GM23248 (cell line): ENCODE results near the gene IPO8. TPM values are rescaled to one million over a fixed set of nuclear protein-coding genes. Genes with fewer than 3 reads are reported as not detected.

ENCODE experiments used
- DNase-seq: peaks from one replicate; pipeline ENCODE4 v3.0.0-alpha.2; 2015
- H2AFZ ChIP-seq: fragments of 200-600 bp; sonication (generic); 2 replicates; pipeline ENCODE4 v1.6.1; 2016; ENCODE audit warnings: antibody characterized with exemption
- H3F3A ChIP-seq: fragments of 200-600 bp; sonication (generic); 2 replicates; pipeline ENCODE4 v1.6.1; 2016; ENCODE audit warnings: mild to moderate bottlenecking, antibody characterized with exemption, mixed run types; ENCODE audit not compliant: insufficient read depth
- H3K27ac ChIP-seq: fragments of 200-600 bp; sonication (generic); 2 replicates; pipeline ENCODE4 v1.5.1; 2016; ENCODE audit warnings: mild to moderate bottlenecking
- H3K27me3 ChIP-seq: fragments of 200-600 bp; sonication (generic); replicated peaks from 2 replicates; pipeline ENCODE4 v1.6.1; 2016; ENCODE audit warnings: mild to moderate bottlenecking; ENCODE audit not compliant: insufficient read depth
- H3K36me3 ChIP-seq: fragments of 200-600 bp; sonication (generic); 2 replicates; pipeline ENCODE4 v1.6.1; 2016; ENCODE audit warnings: low read depth, mild to moderate bottlenecking
- H3K4me1 ChIP-seq: fragments of 200-600 bp; sonication (generic); 2 replicates; pipeline ENCODE4 v1.6.1; 2016; ENCODE audit warnings: mild to moderate bottlenecking; ENCODE audit not compliant: insufficient read depth
- H3K4me2 ChIP-seq: fragments of 200-600 bp; sonication (generic); one replicate; pipeline ENCODE4 v1.6.1; 2016; ENCODE audit warnings: mild to moderate bottlenecking; ENCODE audit not compliant: unreplicated experiment
- H3K4me3 ChIP-seq: fragments of 200-600 bp; sonication (generic); 2 replicates; pipeline ENCODE4 v1.5.1; 2016; ENCODE audit warnings: mild to moderate bottlenecking
- H3K79me2 ChIP-seq: fragments of 200-600 bp; sonication (generic); 2 replicates; pipeline ENCODE4 v1.6.1; 2016; ENCODE audit warnings: mild to moderate bottlenecking; ENCODE audit not compliant: insufficient read depth
- H3K9ac ChIP-seq: fragments of 200-600 bp; sonication (generic); 2 replicates; pipeline ENCODE4 v1.6.1; 2016; ENCODE audit warnings: mild to moderate bottlenecking
- H3K9me2 ChIP-seq: fragments of 200-600 bp; sonication (generic); 2 replicates; pipeline ENCODE4 v1.6.1; 2016; ENCODE audit warnings: mixed run types, mild to moderate bottlenecking, moderate library complexity; ENCODE audit not compliant: insufficient read depth
- H3K9me3 ChIP-seq: fragments of 200-600 bp; sonication (generic); one replicate; pipeline ENCODE4 v1.6.1; 2017; ENCODE audit warnings: low read depth
- H4K20me1 ChIP-seq: fragments of 200-600 bp; sonication (generic); 2 replicates; pipeline ENCODE4 v1.6.0; 2016; ENCODE audit not compliant: insufficient read depth
- EZH2 ChIP-seq: fragments of 200-600 bp; sonication (generic); IDR thresholded peaks from 2 replicates; pipeline ENCODE4 v1.6.1; 2018; ENCODE audit warnings: antibody characterized with exemption, mild to moderate bottlenecking; ENCODE audit not compliant: insufficient read depth, poor library complexity, severe bottlenecking
- EZH2phosphoT487 ChIP-seq: fragments of 200-600 bp; sonication (generic); IDR thresholded peaks from 2 replicates; pipeline ENCODE4 v1.6.1; 2018; ENCODE audit warnings: antibody characterized with exemption, moderate library complexity, mild to moderate bottlenecking, low read depth; ENCODE audit not compliant: insufficient read depth
- WGBS, 2 experiments: methylation state at CpG; one replicate each; pipeline ENCODE4 v1.1.6; 2015 to 2017; ENCODE audit warnings: low lambda C conversion rate in 2 of 2, low coverage in 1 of 2; ENCODE audit errors: missing lambda C conversion rate in 2 of 2; 5-methylcytosine and 5-hydroxymethylcytosine counted together
- in situ Hi-C: fragments of 300-500 bp; cut with MboI; formaldehyde crosslinking; loops from 2 replicates; pipeline ENCODE4 v1.15.0; 2020
- polyA plus RNA-seq: library from polyadenylated mRNA; unstranded; fragments of >200 nt; fragmentation: Nextera tagmentation; extraction: Ambion mirVana; gene quantifications from 2 replicates; pipeline ENCODE4 v1.2.1, GENCODE V29; 2016
- total RNA-seq: library from RNA; depleted of rRNA; stranded (reverse); fragments of >200 nt; shearing (Covaris generic); gene quantifications from 2 replicates; pipeline ENCODE4 v1.2.3, GENCODE V29; 2014

IPO8 gene
- total and polyA plus RNA-seq, 2 experiments from 2014 or later: 10.9 to 21.4 TPM

- in situ Hi-C loops: no loop called here
- no peak overlapping the region for H3K4me2 ChIP-seq
- no peak overlapping the region for H3K4me3 ChIP-seq
- no peaks in the 10 kb centered on the region for H3K79me2 ChIP-seq
- H4K20me1 ChIP-seq: no peaks in the 10 kb centered on the region
- no peaks in the 10 kb centered on the region for H3K27me3 ChIP-seq
- H3K9ac ChIP-seq: no peak overlapping the region
- H2AFZ ChIP-seq: no peak overlapping the region
- no peaks in the 10 kb centered on the region for H3F3A ChIP-seq
- H3K9me3 ChIP-seq: no peaks in the 10 kb centered on the region
- peaks cover 21% of the 10 kb centered on the region for H3K36me3 ChIP-seq
- no peaks in the 10 kb centered on the region for H3K9me2 ChIP-seq
- H3K27ac ChIP-seq: no peak overlapping the region
- no peak for TF ChIP-seq EZH2phosphoT487
- no peak for TF ChIP-seq EZH2
- no peaks in the 10 kb centered on the region for H3K4me1 ChIP-seq
- 89 to 92% methylated on average over 2 of the region's 2 CpGs for WGBS, 2 experiments
- no peak for DNase-seq
Measured at GRCh38 chr12:30640392-30640791, 55.3 kb downstream of the IPO8 start.

GRCh38 chr12:30635385-30635784 is 60.3 kb downstream of the IPO8 start:
- no peak overlapping the region for H3K4me2 ChIP-seq
- H3K9ac ChIP-seq: no peak overlapping the region
- 97 to 98% methylated on average over 2 of the region's 2 CpGs for whole genome bisulfite sequencing, 2 experiments
- no peak overlapping the region for H3K27ac ChIP-seq
- H3K79me2 ChIP-seq: no peaks in the 10 kb centered on the region
- DNase-seq: no peak
- TF ChIP-seq EZH2 (no peak), EZH2phosphoT487 (no peak)
- in situ Hi-C loops: no loop called here
- no peak overlapping the region for H3K4me3 ChIP-seq
- H3K36me3 ChIP-seq: peaks cover 18% of the 10 kb centered on the region
- H4K20me1 ChIP-seq: no peaks in the 10 kb centered on the region
- H3K9me2 ChIP-seq: no peaks in the 10 kb centered on the region
- no peak overlapping the region for H2AFZ ChIP-seq
- no peaks in the 10 kb centered on the region for H3K27me3 ChIP-seq
- no peaks in the 10 kb centered on the region for H3K4me1 ChIP-seq
- no peaks in the 10 kb centered on the region for H3F3A ChIP-seq
- no peaks in the 10 kb centered on the region for H3K9me3 ChIP-seq

- Histone ChIP-seq H2AFZ (no peak overlapping the region), H3K27ac (no peak overlapping the region), H3F3A (no peaks in the 10 kb centered on the region), H3K36me3 (peaks cover 6% of the 10 kb centered on the region), H3K27me3 (no peaks in the 10 kb centered on the region), H3K9ac (no peak overlapping the region), H3K4me2 (no peak overlapping the region), H3K9me3 (no peaks in the 10 kb centered on the region), H3K4me1 (no peaks in the 10 kb centered on the region), H4K20me1 (no peaks in the 10 kb centered on the region), H3K9me2 (no peaks in the 10 kb centered on the region), H3K4me3 (no peak overlapping the region), H3K79me2 (no peaks in the 10 kb centered on the region)
- TF ChIP-seq EZH2: no peak
- no peak for DNase-seq
- in situ Hi-C loops: no loop called here
- WGBS, 2 experiments: 88 to 92% methylated on average over 6 of the region's 6 CpGs
Measured at GRCh38 chr12:30631740-30632139, 63.9 kb downstream of the IPO8 start.

- Histone ChIP-seq H3K36me3 (no peaks in the 10 kb centered on the region; the same call in none of the 2 replicates), H4K20me1 (no peaks in the 10 kb centered on the region), H3K4me3 (no peak overlapping the region), H3K9me2 (no peaks in the 10 kb centered on the region), H3K79me2 (no peaks in the 10 kb centered on the region), H3K27ac (no peak overlapping the region), H2AFZ (no peak overlapping the region), H3K4me2 (no peak overlapping the region), H3K9me3 (no peaks in the 10 kb centered on the region), H3F3A (no peaks in the 10 kb centered on the region), H3K9ac (no peak overlapping the region), H3K27me3 (no peaks in the 10 kb centered on the region), H3K4me1 (no peaks in the 10 kb centered on the region)
- in situ Hi-C loops: no loop called here
- no peak for TF ChIP-seq EZH2phosphoT487
- no peak for TF ChIP-seq EZH2
- WGBS, 2 experiments: 84 to 88% methylated on average over 3 of the region's 3 CpGs
- DNase-seq: no peak
Measured at GRCh38 chr12:30630979-30631285, 64.7 kb downstream of the IPO8 start.
